HEK293 (cell line): ENCODE data around the gene RAD23B.
"Not testable (repeated sequence)": the region's sequence is repeated elsewhere in the genome, so short reads cannot be mapped to it uniquely, and the experiment has no call there.

Experiments used
- CTCF ChIA-PET: fragments of 350-600 bp; formaldehyde crosslinking; extraction: SDS; loops from one replicate; lab custom pipeline; 2021; ENCODE audit warnings: antibody characterized with exemption; lab: Yijun Ruan, JAX
- POLR2A ChIA-PET: fragments of 300-600 bp; formaldehyde crosslinking; extraction: SDS; loops from one replicate; lab custom pipeline; 2020; ENCODE audit warnings: antibody characterized with exemption, inconsistent platforms; lab: Yijun Ruan, JAX
- H3K27ac ChIP-seq: fragments of 200-500 bp; sonication (Bioruptor generic); 2 replicates; pipeline ENCODE4 v1.5.1; 2014; ENCODE audit warnings: low read depth, low read length, control low read depth, inconsistent platforms; ENCODE audit errors: extremely low read depth
- H3K36me3 ChIP-seq, 2 experiments: fragments of 200-500 bp in 1 of 2; sonication (Bioruptor generic) in 1 of 2; 1 replicate in 1 of 2; 2 replicates in 1 of 2; pipeline ENCODE4 v1.5.1; 2014 to 2017; ENCODE audit warnings: inconsistent platforms in 2 of 2, low read length in 2 of 2; ENCODE audit not compliant: control insufficient read depth in 2 of 2, insufficient read depth in 1 of 2
- H3K4me1 ChIP-seq: fragments of 200-500 bp; sonication (Bioruptor generic); 2 replicates; pipeline ENCODE4 v1.5.1; 2014; ENCODE audit warnings: mild to moderate bottlenecking, low read length, inconsistent platforms; ENCODE audit not compliant: control insufficient read depth, insufficient read depth
- H3K4me3 ChIP-seq: 2 replicates; pipeline ENCODE4 v1.5.1; 2011; ENCODE audit warnings: low read depth, mild to moderate bottlenecking, control low read depth, low read length, moderate library complexity
- H3K9me3 ChIP-seq: fragments of 200-500 bp; sonication (Bioruptor generic); 2 replicates; pipeline ENCODE4 v1.5.1; 2014; ENCODE audit warnings: low read depth, low read length, inconsistent platforms; ENCODE audit not compliant: control insufficient read depth, insufficient read depth
- BCL11B ChIP-seq: fragments of 450-650 bp; formaldehyde crosslinking; IDR thresholded peaks from 2 replicates; pipeline ENCODE4 v1.5.1; 2016; ENCODE audit warnings: low read depth, missing biosample characterization, missing genetic modification characterization
- GLI2 ChIP-seq: fragments of 450-650 bp; formaldehyde crosslinking; IDR thresholded peaks from 2 replicates; pipeline ENCODE4; 2017; ENCODE audit warnings: missing biosample characterization, missing genetic modification characterization, low read depth, borderline replicate concordance
- GLIS1 ChIP-seq: fragments of 450-650 bp; formaldehyde crosslinking; IDR thresholded peaks from 2 replicates; pipeline ENCODE4 v1.5.1; 2016; ENCODE audit warnings: missing biosample characterization, missing genetic modification characterization
- GLIS2 ChIP-seq: fragments of 450-650 bp; formaldehyde crosslinking; IDR thresholded peaks from 2 replicates; pipeline ENCODE4 v1.5.1; 2016; ENCODE audit warnings: missing biosample characterization, missing genetic modification characterization
- KLF16 ChIP-seq: fragments of 450-650 bp; formaldehyde crosslinking; IDR thresholded peaks from 2 replicates; pipeline ENCODE4 v1.5.1; 2017; ENCODE audit warnings: missing biosample characterization, missing genetic modification characterization
- MZF1 ChIP-seq: fragments of 450-650 bp; formaldehyde crosslinking; IDR thresholded peaks from 2 replicates; pipeline ENCODE4 v1.5.1; 2017; ENCODE audit warnings: missing biosample characterization, missing genetic modification characterization, borderline replicate concordance
- YY2 ChIP-seq: fragments of 450-650 bp; formaldehyde crosslinking; IDR thresholded peaks from 2 replicates; pipeline ENCODE4 v1.5.1; 2016; ENCODE audit warnings: missing biosample characterization, missing genetic modification characterization
- ZBTB1 ChIP-seq: fragments of 450-650 bp; formaldehyde crosslinking; IDR thresholded peaks from 2 replicates; pipeline ENCODE4 v1.5.1; 2016; ENCODE audit warnings: missing biosample characterization, missing genetic modification characterization
- ZNF10 ChIP-seq: fragments of 450-650 bp; formaldehyde crosslinking; IDR thresholded peaks from 2 replicates; pipeline ENCODE4 v1.5.1; 2017; ENCODE audit warnings: missing biosample characterization, missing genetic modification characterization
- ZNF2 ChIP-seq: fragments of 450-650 bp; formaldehyde crosslinking; IDR thresholded peaks from 2 replicates; pipeline ENCODE4 v1.5.1; 2016; ENCODE audit warnings: missing biosample characterization, missing genetic modification characterization
- ZNF350 ChIP-seq: fragments of 450-650 bp; formaldehyde crosslinking; IDR thresholded peaks from 2 replicates; pipeline ENCODE4 v1.5.0; 2017; ENCODE audit warnings: missing biosample characterization, mild to moderate bottlenecking, missing genetic modification characterization
- ZNF354C ChIP-seq: fragments of 450-650 bp; formaldehyde crosslinking; IDR thresholded peaks from 2 replicates; pipeline ENCODE4 v1.5.1; 2016; ENCODE audit warnings: missing biosample characterization, missing genetic modification characterization, low read depth, borderline replicate concordance
- ZNF521 ChIP-seq: fragments of 450-650 bp; formaldehyde crosslinking; IDR thresholded peaks from 2 replicates; pipeline ENCODE4 v1.5.1; 2017; ENCODE audit warnings: missing biosample characterization, mild to moderate bottlenecking, missing genetic modification characterization
- ZNF571 ChIP-seq: fragments of 450-650 bp; formaldehyde crosslinking; IDR thresholded peaks from 2 replicates; pipeline ENCODE4 v1.5.0; 2017; ENCODE audit warnings: missing biosample characterization, missing genetic modification characterization
- ZNF658 ChIP-seq: fragments of 450-650 bp; formaldehyde crosslinking; IDR thresholded peaks from 2 replicates; pipeline ENCODE4; 2016; ENCODE audit warnings: missing biosample characterization, missing genetic modification characterization
- TF ChIP-seq, protein P1 (sequence below): fragments of 450-650 bp; formaldehyde crosslinking; IDR thresholded peaks from 2 replicates; pipeline ENCODE4 v1.5.1; 2016; ENCODE audit warnings: missing biosample characterization, missing genetic modification characterization
- TF ChIP-seq, protein P2 (sequence below): fragments of 450-650 bp; formaldehyde crosslinking; IDR thresholded peaks from 2 replicates; pipeline ENCODE4 v1.5.1; 2016; ENCODE audit warnings: missing biosample characterization, missing genetic modification characterization

Gene RAD23B

DNA sequence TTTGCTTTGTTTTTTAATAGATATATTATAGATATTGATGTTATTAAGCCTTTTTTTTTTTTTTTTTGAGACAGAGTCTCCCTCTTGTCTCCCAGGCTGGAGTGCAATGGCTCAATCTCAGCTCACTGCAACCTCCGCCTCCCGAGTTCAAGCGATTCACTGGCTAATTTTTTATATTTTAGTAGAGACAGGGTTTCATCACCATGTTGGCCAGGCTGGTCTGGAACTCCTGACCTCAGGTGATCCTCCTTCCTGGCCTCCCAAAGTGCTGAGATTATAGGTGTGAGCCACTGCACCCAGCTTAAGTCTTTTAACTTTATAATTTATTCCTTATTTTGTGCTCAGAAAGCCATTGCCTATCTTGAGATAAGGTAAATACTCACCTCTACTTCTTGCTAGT, 24.2 kb upstream of the RAD23B start:
- no peak overlapping the region for H3K27ac ChIP-seq
- ChIA-PET POLR2A (no interaction called here), CTCF (no interaction called here)
- H3K4me3 ChIP-seq, result no peak overlapping the region
- no peaks in the 10 kb centered on the region for H3K4me1 ChIP-seq
- no peak for TF ChIP-seq YY2 (tag by site-specific recombination)
- TF ChIP-seq ZNF571, result no peak
- no peak for TF ChIP-seq KLF16
- TF ChIP-seq ZNF658 (tag by site-specific recombination), result no peak
- no peak for TF ChIP-seq ZBTB1 (tag by site-specific recombination)
- no peak for TF ChIP-seq MZF1 (tag by site-specific recombination)
- no peak for TF ChIP-seq GLI2 (tag by site-specific recombination)
- TF ChIP-seq GLIS1 (tag by site-specific recombination), result no peak
- no peak for TF ChIP-seq BCL11B
- TF ChIP-seq, protein P1, sequence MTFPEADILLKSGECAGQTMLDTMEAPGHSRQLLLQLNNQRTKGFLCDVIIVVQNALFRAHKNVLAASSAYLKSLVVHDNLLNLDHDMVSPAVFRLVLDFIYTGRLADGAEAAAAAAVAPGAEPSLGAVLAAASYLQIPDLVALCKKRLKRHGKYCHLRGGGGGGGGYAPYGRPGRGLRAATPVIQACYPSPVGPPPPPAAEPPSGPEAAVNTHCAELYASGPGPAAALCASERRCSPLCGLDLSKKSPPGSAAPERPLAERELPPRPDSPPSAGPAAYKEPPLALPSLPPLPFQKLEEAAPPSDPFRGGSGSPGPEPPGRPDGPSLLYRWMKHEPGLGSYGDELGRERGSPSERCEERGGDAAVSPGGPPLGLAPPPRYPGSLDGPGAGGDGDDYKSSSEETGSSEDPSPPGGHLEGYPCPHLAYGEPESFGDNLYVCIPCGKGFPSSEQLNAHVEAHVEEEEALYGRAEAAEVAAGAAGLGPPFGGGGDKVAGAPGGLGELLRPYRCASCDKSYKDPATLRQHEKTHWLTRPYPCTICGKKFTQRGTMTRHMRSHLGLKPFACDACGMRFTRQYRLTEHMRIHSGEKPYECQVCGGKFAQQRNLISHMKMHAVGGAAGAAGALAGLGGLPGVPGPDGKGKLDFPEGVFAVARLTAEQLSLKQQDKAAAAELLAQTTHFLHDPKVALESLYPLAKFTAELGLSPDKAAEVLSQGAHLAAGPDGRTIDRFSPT, result no peak
- no peak for TF ChIP-seq ZNF521 (tag by site-specific recombination)
- no peak for TF ChIP-seq ZNF2 (tag by site-specific recombination)
- no peaks in the 10 kb centered on the region for H3K9me3 ChIP-seq
- no peaks in the 10 kb centered on the region for H3K36me3 ChIP-seq

DNA sequence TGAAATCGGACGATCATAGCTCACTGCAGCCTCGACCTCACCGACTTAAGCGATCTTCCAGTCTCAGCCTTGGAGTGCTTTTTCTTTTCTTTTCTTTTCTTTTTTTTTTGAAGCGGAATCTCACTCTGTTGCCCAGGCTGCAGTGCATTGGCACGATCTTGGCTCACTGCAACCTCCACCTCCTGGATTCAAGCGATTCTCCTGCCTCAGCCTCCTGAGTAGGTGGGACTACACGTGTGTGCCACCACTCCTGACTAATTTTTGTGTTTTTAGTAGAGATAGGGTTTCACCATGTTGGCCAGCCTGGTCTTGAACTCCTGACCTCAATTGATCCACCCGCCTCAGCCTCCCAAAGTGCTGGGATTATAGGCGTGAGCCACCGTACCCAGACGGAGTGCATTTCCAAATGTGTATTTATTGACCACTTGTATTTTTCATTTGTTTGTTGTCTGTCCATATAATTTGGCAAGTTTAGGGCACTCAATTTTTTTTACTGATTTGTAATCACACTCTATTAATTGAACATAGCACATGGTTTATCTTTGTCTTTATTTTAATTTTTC, 23.2 kb upstream of the RAD23B start:
- CTCF ChIA-PET, result interaction anchor here (0.5 to 1.0 kb wide), 2 partner anchors 12 to 38 kb away, joined by 3 to 4 read pairs; no protein-coding TSS in a partner anchor
- H3K4me3 ChIP-seq, H3K36me3 ChIP-seq, H3K4me1 ChIP-seq, H3K27ac ChIP-seq, H3K9me3 ChIP-seq: not testable (repeated sequence)
- POLR2A ChIA-PET, result interaction anchor here (0.5 to 1.0 kb wide), 2 partner anchors 22 to 37 kb away, joined by 3 to 4 read pairs; no protein-coding TSS in a partner anchor

DNA sequence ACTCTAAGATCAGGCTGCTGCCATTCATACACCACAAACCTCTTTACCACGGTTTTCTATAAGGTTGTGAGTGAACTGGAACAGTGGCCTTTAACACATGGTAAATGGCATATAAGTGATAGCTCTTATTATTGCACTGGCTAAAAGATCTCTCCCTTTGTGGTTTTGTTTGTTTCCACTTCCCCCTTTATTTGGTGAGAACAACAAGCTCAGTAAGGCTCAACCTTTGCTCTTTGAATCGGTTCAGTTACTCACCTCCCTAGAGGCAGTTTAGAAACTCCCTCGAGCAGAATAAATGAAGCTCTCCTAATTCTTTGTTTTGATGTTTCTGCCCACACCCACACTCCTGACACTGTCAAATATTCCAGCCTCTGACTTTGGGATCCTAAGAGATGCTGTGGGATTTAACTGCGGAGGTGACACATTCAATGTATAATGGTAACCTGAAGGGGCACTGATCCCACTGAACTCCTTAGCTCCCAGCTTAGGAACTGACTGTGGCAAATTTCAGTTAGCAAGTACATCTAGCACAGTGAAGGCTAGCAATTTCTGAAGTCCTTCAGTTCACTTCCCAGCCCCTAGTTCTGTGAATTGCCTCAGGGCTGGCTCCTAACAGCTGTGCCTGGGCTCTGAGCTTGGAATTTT, 22.5 kb upstream of the RAD23B start:
- ChIA-PET CTCF (interaction anchor here (0.8 to 1.5 kb wide), 5 partner anchors 9 to 123 kb away, joined by 3 to 10 read pairs (median 3); no protein-coding TSS in a partner anchor), POLR2A (interaction anchor here (1.0 kb wide), 1 partner anchor 21 kb away, joined by 4 read pairs; no protein-coding TSS in a partner anchor)
- H3K36me3 ChIP-seq, result no peaks in the 10 kb centered on the region
- H3K4me1 ChIP-seq, result no peaks in the 10 kb centered on the region
- no peaks in the 10 kb centered on the region for H3K9me3 ChIP-seq
- H3K4me3 ChIP-seq, result no peak overlapping the region
- no peak overlapping the region for H3K27ac ChIP-seq
- no peak for TF ChIP-seq ZNF354C

DNA sequence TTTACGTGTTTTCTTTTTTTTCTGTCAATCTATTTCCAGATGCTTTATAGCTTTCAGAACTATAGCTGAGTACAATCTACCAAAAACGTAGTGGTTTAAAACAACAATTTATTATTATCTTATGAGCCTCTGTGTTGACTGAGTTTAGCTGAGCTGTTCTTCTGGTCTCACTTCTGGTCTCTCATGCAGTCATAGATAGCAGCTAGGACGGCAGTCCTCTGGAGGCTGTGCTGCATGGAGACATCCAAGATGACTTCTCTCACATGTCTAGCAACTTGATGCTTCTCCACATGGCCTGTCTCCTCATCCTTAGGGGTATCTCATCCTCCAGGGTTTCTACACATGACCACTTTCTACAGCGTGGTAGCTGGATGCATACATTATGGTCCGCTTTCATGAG, 22.0 kb upstream of the RAD23B start:
- no peaks in the 10 kb centered on the region for H3K4me1 ChIP-seq
- CTCF ChIA-PET, result interaction anchor here (0.8 to 1.5 kb wide), 5 partner anchors 9 to 123 kb away, joined by 3 to 10 read pairs (median 3); no protein-coding TSS in a partner anchor
- TF ChIP-seq, protein P2, sequence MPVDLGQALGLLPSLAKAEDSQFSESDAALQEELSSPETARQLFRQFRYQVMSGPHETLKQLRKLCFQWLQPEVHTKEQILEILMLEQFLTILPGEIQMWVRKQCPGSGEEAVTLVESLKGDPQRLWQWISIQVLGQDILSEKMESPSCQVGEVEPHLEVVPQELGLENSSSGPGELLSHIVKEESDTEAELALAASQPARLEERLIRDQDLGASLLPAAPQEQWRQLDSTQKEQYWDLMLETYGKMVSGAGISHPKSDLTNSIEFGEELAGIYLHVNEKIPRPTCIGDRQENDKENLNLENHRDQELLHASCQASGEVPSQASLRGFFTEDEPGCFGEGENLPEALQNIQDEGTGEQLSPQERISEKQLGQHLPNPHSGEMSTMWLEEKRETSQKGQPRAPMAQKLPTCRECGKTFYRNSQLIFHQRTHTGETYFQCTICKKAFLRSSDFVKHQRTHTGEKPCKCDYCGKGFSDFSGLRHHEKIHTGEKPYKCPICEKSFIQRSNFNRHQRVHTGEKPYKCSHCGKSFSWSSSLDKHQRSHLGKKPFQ (tag by site-specific recombination), result no peak
- TF ChIP-seq ZNF10 (tag by site-specific recombination) (no peak), GLIS2 (tag by site-specific recombination) (no peak), ZNF350 (tag by site-specific recombination) (no peak)
- TF ChIP-seq, all 188 proteins: peak for 0
- Histone ChIP-seq H3K36me3 (no peaks in the 10 kb centered on the region), H3K27ac (no peak overlapping the region), H3K9me3 (no peaks in the 10 kb centered on the region), H3K4me3 (no peak overlapping the region)
- POLR2A ChIA-PET, result interaction anchor here (1.0 kb wide), 1 partner anchor 20 kb away, joined by 4 read pairs; no protein-coding TSS in a partner anchor
